Measurements from ENCODE around the gene CRYGB.

GRCh38 chr2:208125251-208125650, 20.7 kb downstream of the CRYGB start:
- TF ChIP-seq POLR2AphosphoS5 (IDR thresholded peaks at IDR 0.05) (no peak), RAD21 (conservative IDR thresholded peaks at IDR 0.05) (no peak)

Data from neural cell (in vitro differentiated cells).